ENCODE measurements around the gene TMEM109.
A peak's percentile ranks its signal among the peaks of the same experiment; 100 is the strongest.

Gene TMEM109, protein sequence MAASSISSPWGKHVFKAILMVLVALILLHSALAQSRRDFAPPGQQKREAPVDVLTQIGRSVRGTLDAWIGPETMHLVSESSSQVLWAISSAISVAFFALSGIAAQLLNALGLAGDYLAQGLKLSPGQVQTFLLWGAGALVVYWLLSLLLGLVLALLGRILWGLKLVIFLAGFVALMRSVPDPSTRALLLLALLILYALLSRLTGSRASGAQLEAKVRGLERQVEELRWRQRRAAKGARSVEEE

DNA sequence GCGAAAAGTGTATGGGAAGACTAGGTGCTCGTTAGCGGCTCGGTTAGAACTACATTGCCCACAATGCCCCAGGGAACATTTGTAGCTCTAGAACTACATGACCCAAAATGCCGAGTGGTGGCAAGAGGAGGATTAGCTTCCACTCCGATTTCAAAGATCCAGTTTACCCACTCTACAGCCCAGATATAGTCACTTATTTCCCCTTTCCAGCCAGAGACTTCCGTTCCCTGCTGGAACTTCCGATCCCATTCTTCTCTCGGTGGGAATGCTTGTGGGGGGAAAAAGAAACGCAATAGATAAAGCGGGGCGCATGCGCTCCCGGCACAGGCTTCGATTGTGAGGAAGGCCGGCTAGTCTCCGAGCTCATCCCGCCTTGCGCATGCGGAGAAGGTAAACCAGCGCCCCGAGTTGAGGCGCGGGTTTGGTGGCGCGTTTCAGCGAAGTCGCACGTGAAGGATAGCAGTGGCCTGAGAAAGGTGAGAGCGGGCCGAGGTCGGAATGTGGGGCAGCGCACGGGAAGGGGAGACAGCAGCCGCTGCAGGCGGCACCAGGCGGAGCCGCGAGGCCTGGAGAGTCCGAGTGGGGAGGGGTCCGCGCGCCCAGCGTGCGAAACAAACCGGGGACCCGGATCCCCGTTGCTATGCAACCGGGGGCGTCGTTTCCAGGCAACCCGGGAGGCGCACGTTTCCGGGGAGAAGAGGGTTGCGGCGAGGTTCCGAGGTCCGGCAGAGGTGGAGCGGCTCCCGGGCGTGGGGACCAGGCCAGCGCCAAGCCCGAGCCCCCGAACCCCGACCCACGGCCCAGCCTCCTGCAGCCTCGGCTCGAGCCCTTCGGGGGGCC is at the start of gene TMEM109:
TMEM109 (plus strand) TSS at position 366 of the 840 bp plus-strand sequence. CDS start 5,536 bp downstream, outside the sequence.
- peak; percentile 58 to 82 (median 72) for DNase-seq

DNA sequence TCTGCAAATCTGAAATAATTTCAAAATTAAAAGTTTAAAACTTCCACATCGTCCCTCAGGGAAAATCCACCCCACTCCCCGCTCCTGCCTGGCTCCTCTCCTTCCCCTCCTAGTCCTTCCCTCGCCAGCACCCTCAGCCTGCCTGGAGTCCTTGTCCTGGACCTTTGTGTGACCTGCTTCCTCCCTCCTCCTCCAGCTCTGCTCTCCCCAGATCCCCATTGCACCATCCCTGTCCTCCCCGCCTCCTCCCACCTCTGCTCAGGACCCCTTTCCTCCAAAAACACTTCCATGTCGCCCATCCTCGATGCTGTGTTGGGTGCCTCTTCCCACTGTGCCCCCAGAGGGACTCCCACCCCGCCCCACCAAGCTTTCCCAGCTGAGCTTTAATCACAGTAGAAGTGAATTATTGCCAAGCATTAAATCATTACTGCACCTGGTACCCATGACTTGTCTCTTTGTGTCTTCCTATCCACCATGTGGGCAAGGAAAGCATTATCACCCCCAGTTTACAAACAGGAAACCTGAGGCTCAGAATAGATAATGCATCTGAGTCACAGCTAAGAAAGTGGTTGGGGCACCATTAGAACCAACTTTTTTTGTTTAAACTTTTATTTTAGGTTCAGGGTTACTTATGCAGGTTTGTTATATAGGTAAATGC is 49.0 kb upstream of the TMEM109 start:
- no peak for DNase-seq

DNA sequence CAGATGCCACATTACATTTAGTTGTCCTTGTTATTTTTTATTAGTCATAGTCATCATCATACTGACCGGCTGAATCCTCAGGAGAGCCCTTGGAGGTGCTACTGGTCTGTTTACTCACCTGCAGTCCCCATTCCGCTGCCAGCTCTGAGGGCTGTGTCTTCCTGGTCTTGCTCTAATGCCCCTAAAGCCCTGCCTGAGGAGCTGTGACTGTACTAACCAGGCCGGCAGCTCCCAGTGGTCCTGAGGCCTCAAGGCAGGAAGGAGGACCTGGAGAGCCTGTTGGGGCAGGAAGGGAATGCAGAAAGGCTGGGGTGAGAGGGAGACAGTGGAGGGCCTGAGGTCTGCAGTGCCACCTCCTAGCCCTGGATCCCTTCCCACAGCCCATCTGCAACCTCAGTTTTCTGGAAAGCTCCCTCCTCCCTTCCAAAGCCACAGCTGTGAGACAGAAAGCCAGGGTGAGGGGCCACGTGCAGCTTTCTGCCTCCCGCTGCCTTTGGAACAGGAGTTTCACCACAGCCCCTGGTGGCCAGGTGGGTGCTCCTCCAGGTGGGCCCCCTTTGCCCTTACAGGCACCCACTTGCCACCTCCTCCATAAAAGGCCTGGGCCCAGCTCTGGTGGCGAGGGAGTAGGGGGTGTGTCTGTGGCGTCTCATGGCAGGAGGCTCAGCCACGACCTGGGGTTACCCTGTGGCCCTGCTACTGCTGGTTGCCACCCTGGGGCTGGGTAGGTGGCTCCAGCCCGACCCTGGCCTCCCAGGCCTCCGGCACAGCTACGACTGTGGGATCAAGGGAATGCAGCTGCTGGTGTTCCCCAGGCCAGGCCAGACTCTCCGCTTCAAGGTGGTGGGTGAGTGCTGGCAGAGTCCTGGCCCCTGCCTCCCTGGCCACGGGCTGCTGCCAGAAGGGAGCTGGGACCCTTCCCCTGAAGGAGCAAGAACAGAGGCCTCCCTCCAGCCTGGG is 46.8 kb upstream of the TMEM109 start, which contains the start of gene ZP1:
ZP1 (plus strand) TSS at position 632 of the 960 bp plus-strand sequence; CDS start at position 652, 20 bp downstream.
- no peak for DNase-seq

DNA sequence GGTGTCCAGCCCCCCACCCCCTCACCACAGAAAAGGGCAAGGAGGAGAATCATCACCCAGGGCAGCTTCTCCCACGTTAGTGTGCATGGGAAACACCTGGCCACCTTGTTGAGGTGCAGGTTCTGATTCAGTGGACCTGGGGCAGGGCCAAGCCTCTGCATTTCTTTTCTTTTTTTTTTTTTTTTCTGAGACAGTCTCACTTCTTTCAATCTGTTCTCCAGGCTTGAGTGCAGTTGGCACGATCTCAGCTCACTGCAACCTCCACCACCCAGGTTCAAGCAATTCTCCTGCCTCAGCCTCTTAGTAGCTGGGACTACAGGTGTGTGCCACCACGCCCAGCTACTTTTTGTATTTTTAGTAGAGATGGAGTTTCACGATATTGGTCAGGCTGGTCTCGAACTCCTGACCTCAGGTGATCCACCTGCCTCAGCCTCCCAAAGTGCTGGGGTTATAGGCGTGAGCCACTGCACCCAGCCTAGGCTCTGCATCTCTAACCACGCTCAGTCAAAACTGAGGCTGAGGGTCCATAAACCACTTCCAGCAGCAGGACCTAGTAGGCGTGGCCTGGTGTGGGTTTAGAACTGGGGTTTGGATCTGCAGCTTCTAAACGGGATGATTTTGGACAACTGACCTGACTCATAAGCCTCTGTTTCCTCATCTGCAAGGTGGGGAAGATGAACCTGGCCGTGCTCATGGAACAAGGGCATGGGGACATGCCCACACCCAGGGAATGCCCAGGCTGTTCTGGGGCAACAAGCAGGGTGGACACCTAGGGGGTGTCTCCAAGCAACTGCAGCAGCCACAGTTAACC is 45.9 kb upstream of the TMEM109 start:
- DNase-seq, result no peak

DNA sequence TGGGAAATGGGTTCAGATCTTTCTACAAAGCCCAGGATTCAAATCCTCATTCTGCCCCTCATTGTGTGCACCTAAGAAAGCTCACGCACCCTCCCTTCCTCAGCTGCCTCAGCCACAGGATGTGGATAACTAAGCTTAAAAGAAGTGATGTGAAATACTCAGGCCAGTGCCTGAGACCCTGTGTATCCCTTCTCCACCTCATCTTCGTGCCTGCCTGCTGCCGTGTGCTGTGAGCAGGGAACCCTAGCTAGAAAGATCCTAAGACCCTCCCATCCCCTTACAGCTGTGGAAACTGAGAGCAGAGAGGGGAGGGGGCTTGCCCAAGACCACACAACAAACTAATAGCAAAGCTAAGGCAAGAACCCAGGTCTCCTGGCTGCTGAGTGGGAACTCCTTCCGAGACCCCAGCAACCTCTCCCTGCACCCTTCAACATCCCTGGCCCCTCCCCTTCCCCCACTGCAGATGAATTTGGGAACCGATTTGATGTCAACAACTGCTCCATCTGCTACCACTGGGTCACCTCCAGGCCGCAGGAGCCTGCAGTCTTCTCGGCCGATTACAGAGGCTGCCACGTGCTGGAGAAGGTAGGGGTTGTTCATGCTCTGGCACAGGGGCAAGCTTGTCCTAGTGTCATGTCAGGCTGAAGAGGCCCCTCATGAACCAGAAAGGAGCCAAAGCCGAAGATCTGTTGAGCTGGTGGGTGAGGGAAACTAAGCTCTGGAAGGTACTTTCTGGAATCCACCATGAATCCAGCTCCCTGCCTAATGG is 45.1 kb upstream of the TMEM109 start:
- no peak for DNase-seq

DNA sequence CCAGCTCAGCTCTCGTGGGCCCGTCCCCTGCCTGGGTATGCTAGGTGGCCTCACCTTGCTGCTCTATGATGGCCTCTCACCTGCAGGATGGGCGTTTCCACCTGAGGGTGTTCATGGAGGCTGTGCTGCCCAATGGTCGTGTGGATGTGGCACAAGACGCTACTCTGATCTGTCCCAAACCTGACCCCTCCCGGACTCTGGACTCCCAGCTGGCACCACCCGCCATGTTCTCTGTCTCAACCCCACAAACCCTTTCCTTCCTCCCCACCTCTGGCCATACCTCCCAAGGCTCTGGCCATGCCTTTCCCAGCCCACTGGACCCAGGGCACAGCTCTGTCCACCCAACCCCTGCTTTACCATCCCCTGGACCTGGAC is 44.5 kb upstream of the TMEM109 start:
- no peak for DNase-seq

DNA sequence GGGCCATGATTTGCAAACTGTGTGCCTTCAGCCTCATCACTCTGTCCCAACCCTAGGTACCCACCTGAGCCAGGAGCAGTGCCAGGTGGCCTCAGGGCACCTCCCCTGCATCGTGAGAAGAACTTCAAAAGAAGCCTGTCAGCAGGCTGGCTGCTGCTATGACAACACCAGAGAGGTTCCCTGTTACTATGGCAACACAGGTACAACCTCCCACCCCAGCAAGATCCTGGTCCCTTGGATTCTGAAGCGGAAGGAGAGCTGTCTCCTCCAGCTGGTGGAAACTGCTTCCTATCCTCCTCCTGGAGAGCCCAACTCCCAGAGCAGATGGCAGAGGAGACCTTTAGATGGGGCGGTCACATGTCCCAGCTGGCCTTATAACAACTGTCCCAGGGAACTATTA is 43.7 kb upstream of the TMEM109 start:
- no peak for DNase-seq

DNA sequence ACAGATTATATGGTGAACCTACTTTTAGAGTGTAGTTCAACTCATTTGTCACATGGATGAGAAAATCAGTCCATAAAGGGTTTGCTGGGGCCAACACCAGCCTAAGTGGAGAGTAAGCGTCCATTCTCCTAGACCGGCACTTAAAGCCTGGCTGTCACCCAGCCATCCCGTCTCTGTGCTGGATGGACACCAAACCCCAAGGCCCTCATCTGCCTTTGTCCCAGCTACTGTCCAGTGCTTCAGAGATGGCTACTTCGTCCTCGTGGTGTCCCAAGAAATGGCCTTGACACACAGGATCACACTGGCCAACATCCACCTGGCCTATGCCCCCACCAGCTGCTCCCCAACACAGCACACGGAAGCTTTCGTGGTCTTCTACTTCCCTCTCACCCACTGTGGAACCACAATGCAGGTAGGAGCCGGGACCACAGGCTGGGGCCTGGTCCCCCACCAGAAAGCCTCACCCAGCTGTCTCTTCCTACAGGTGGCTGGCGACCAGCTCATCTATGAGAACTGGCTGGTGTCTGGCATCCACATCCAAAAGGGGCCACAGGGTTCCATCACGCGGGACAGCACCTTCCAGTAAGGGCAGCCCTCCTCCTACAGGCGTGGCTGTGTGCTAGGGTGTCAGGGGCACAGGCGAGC is 43.1 kb upstream of the TMEM109 start:
- DNase-seq, result no peak

DNA sequence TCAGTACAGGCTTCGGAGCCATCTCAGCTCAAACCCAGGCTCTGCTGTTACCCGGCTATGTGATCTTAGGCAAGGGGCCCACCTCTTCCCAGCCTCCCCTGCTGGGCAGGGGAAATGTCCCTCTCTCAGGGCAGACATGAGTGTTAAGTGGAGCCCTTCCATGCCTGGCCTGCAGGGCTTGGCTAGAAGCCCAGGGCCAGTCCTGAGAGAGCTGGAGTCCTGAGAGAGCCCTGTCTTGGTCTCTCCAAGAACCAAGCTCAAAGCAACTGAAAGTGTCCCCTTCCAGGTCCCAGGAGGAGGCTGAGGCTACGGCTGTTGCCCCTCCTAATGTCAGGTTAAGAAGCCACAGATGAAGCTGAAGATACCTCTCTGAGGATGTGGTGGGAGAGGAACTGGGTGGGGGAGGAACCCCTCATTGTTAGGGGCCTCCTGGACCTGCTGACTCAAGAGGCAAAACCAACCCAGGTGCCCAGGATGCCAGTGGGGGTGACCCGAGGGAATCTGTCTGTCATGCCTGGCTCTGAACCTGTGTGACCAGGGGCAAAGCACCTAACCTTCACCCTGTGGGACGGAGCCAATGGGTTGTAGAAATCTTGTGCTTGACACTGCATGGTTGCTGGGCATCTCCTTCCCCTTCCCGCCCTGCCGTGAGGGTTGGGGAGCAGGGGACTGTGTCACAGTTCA is 42.4 kb upstream of the TMEM109 start:
- no peak for DNase-seq

DNA sequence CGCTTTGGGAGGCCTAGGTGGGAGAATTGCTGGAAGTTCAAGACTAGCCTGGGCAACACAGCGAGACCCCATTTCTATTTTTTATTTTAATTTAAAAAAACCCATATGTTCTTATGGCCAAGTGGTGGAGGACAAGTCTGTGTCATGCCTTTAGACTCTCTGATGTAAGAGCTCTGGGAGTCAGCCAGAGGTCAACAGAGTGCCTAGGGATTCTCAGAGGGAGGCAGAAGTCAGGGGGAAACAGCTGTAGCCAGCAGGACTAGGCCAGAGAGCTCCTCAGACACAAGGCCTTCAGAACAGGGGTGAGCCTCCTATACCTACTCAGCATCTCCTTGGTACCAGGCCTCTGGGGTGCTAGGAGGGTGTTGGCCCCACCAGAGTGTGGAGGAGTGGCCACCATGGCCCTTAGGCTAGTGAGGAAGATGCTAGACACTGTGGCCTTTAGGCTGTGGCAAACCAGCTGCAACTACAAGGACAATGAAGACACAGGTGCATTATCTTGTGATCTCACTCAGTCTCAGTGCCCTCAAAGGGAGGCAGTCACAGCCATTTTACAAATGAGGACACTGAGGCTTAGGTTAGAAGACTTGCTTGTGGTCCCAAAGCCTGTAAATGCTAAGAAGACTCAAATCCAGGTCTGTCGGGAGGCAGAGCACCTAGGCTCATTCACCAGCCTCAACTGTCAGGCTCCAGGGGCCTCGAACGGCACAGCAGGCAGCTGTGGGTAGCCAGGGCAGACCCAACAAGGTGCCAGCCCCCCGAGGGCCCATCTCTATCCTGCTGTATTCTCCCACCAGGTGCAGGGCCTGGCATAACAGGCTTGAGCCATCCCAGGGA is 41.6 kb upstream of the TMEM109 start:
- DNase-seq, result no peak

DNA sequence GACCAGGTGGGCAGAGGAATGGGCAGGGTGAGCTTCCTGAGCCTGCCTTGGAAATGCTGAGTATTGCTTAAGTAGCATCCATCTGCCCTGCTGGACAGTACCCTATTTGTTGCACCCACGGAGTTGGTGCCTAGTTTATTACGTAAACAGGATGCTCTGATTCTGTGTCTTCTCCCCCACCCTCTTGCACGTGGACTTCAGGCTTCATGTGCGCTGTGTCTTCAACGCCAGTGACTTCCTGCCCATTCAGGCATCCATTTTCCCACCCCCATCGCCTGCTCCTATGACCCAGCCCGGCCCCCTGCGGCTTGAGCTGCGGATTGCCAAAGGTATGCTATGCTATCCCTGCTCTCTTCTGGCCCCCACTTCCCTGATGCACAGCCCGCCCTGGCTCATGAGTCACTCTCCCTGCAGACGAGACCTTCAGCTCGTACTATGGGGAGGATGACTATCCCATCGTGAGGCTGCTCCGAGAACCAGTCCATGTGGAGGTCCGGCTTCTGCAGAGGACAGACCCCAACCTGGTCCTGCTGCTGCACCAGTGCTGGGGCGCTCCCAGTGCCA is 40.9 kb upstream of the TMEM109 start:
- no peak for DNase-seq

DNA sequence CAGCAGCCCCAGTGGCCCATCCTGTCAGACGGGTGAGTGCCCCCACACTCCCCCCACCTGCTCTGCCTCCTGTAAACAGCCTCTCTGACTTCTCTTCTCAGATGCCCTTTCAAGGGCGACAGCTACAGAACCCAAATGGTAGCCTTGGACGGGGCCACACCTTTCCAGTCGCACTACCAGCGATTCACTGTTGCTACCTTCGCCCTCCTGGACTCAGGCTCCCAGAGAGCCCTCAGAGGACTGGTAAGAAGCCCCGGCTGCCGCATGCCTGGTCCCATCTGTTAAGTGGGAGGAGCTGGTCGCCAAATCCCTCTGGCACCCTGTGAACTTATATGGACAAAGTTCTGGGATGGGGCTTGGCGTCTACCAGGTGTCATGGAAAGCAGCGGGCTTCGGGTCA is 40.4 kb upstream of the TMEM109 start:
- DNase-seq, result no peak

DNA sequence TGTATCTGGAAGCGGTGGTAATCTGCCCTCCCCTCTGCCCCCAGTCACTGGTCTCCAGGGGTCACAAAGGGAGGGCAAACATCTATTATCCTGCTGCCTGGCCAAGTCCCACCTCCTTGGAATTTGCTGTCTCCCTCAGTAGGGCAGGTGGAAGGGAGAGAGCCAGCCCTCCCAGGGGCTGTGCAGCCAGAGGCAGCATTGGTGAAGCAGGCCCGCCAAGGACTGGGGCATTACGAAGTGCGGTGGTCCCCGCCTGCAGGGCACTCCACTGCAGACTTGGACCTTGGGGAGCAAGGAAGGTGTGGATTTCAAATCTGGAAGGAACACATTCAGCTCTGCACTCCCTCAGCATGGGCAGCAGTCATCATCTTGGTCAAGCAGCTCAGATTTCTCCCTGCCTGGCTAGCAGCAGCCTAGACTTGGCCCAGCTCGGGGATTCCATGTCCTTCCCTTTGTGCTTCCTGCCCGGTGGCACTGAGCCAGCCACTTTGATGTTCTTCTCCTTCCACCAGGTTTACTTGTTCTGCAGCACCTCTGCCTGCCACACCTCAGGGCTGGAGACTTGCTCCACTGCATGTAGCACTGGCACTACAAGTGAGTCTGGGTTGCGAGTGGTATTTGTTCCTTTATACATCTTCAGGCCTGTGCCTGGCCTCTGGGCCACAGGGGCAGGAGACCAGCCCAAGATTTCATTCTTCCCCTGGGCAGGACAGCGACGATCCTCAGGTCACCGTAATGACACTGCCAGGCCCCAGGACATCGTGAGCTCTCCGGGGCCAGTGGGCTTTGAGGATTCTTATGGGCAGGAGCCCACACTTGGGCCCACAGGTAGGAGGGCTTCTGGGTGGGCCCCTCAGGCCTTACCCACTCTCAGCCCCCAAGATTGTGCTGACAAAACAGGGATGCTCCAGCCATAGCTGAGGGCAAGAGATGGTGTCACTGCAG is 39.3 kb upstream of the TMEM109 start:
- DNase-seq, result no peak

DNA sequence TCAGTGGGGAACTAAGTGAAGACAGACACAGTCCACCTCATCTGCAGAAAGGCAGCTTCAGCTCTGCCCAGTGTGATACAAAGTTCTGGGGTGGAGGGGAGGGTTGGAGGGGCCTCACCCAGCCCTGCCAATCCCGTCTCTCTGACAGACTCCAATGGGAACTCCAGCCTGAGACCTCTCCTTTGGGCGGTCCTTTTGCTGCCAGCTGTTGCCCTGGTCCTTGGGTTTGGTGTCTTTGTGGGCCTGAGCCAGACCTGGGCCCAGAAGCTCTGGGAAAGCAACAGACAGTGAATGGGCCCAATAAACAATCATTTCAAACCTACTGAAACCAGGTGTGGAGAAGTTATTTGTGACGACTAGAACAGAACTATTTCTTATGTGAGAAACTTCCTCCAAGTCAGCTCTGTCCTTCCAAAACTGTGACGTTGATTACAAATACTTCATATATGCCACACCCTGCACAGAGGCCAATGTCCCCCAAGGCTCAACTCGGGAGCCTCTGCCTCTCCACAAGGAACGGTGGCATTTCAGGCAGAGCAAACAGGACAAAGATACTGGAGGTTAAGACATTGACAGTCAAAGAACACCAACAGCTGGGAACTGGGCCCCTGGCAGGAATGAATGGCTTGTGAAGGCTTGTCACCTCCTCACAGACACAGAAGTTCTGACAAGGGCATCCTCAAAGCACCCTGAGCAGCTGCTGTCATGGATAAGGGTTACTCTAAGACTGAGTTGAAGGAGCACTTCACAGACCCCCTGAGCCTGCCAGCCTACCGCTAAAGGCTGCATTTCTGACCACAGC is 38.4 kb upstream of the TMEM109 start:
- no peak for DNase-seq

DNA sequence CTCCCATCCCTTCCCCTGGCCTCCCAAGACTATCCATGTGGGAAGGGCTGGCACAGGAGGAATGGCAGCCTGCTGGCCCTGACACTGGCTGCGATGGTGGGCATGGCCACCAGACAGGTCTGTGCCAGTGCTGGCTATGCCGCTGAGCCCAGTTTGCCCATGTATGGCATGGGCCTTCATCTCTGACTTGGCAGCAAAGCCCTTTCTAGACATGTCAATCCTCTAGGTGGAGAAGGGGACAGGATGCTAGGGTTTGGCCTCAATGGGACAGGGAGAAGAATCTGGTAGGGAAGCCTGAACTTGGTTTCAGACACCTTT is 37.8 kb upstream of the TMEM109 start:
- DNase-seq, result no peak

All from activated CD4-positive, CD25-positive, alpha-beta regulatory T cell (primary cell).